ENCODE data around the gene CST9L. TPM values are rescaled to one million over a fixed set of nuclear protein-coding genes. Genes with fewer than 3 reads are reported as not detected.
A peak's percentile ranks its signal among the peaks of the same experiment; 100 is the strongest.

Gene CST9L
- polyA plus RNA-seq, 2 of the 4 experiments (the other 2 are of a cell fraction) = not detected

DNA sequence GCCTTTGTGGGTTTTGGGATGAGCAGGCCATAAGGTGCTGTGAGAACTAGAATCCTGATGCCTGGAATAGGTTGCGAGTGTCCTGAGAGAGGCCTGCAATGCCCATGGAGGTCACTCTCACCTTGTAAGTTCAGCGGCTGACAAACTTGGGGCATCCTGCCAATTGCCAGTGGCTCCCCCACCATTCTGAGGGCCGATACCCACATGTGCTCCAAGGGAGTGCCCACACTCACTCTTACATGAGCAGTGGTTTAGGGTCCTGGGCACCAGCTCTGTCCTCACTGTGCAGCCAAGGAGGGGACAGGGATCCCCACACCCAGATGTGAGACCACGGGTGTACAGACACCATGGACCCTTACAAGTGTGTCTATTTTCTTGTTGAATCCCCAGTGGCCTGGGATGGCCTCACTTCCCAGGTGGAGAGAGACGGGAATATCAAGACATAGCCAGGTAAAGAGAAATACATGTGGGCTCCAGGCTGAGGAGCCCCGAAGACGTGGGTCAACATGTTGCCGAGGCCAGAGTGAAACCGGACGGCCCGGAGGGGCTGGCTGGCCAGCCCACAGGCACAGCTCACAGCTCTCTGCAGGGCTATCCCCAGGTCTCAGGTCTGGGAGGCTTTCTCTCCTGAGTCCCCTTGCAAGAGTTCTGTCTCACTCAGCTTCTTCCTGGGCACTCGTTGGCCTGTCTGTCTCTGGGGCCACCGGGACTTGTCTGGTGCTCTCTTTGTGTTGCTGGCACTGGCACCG is 39.4 kb upstream of the CST9L start:
- FAIRE-seq = no peak
- CTCF ChIA-PET = interaction anchor here (0.7 to 9.4 kb wide), 25 partner anchors 9 to 258 kb away, joined by 3 to 176 read pairs (median 3); partner anchors contain the start of genes CSTL1 and NAPB
- DNase-seq (ENCODE audit: low read depth in 1 of 2, low spot score in 1 of 2) = no peak
- H3K4me1 ChIP-seq = no peaks in the 10 kb centered on the region; the same call in 2 of the 3 replicates
- TF ChIP-seq TFCP2L1 (CRISPR knock-in tag; IDR thresholded peaks at IDR 0.05) = no peak
- TF ChIP-seq EHF (CRISPR knock-in tag; IDR thresholded peaks at IDR 0.05) = no peak
- TF ChIP-seq KDM1A (IDR thresholded peaks at IDR 0.05; ENCODE audit: low read depth) = no peak
- no peak for TF ChIP-seq NPAS2 (CRISPR knock-in tag; IDR thresholded peaks at IDR 0.05; ENCODE audit: borderline replicate concordance)
- TF ChIP-seq HOXB13 (CRISPR knock-in tag; IDR thresholded peaks at IDR 0.05; ENCODE audit: low read depth) = no peak
- no peaks in the 10 kb centered on the region for H3K9me3 ChIP-seq
- H3K27ac ChIP-seq = no peak overlapping the region
- H3K4me2 ChIP-seq = no peak overlapping the region
- no peak for ATAC-seq
- POLR2A ChIA-PET = no interaction called here
- WGBS (ENCODE audit: missing lambda C conversion rate) = 70% methylated on average over 14 of the region's 14 CpGs
- H3K4me3 ChIP-seq = no peak overlapping the region

DNA sequence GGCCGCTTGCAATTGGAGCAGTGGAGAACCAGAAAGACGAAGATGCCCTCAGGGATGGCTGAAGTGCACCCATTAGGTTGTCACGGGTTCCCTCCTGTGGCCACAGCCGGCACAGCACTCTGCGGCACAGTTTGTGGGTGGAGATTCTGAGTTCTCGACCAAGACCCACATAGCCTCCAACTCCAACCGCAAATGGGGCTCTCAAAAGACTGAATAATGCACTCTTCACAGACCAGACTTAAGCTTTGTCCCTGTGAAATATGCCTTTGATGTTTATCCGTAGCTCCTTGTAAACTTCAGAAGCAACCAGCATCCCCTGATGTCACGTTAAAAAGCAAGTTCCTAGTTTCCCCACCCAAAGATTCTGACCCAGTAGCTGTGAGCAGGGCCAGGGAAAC is 38.4 kb upstream of the CST9L start:
- Histone ChIP-seq H3K9me3 (no peaks in the 10 kb centered on the region), H3K4me1 (no peaks in the 10 kb centered on the region; the same call in 2 of the 3 replicates), H3K4me2 (peak overlapping the region; percentile 41; the same call in 2 of the 3 replicates), H3K4me3 (no peak overlapping the region), H3K27ac (no peak overlapping the region)
- TF ChIP-seq SMC3 (IDR thresholded peaks at IDR 0.05) (peak; percentile 94), CTCF (IDR thresholded peaks at IDR 0.05) (peak; percentile 84), ZSCAN20 (CRISPR knock-in tag; IDR thresholded peaks at IDR 0.05) (no peak), RAD21 (conservative IDR thresholded peaks at IDR 0.05 in 1 of 2, IDR thresholded peaks at IDR 0.05 in 1 of 2) (peak; percentile 87 to 92)
- 11% methylated on average over 9 of the region's 9 CpGs for WGBS (ENCODE audit: missing lambda C conversion rate)
- ChIA-PET CTCF (interaction anchor here (0.6 to 9.4 kb wide), 29 partner anchors 11 to 553 kb away, joined by 3 to 176 read pairs (median 3); partner anchors contain the start of genes CSTL1 and NAPB), POLR2A (no interaction called here)
- FAIRE-seq = peak; percentile 72
- peak; percentile 74 to 91 for DNase-seq (ENCODE audit: low read depth in 1 of 2, low spot score in 1 of 2)
- ATAC-seq = peak; percentile 86 to 97

- no peak for TF ChIP-seq JUN (IDR thresholded peaks at IDR 0.05)
- TF ChIP-seq POLR2A (IDR thresholded peaks at IDR 0.05; ENCODE audit: low read length) = no peak
- TF ChIP-seq TP53 (CRISPR knock-in tag; IDR thresholded peaks at IDR 0.05) = no peak
- no peak for TF ChIP-seq CHD2 (IDR thresholded peaks at IDR 0.05; ENCODE audit: low read length, partially characterized antibody)
- no peak for TF ChIP-seq FOSB (CRISPR knock-in tag; IDR thresholded peaks at IDR 0.05)
- no peak for TF ChIP-seq BHLHE40 (IDR thresholded peaks at IDR 0.05; ENCODE audit: low read depth, low read length)
- TF ChIP-seq NPAS2 (CRISPR knock-in tag; IDR thresholded peaks at IDR 0.05; ENCODE audit: borderline replicate concordance) = no peak
- TF ChIP-seq, protein P1, sequence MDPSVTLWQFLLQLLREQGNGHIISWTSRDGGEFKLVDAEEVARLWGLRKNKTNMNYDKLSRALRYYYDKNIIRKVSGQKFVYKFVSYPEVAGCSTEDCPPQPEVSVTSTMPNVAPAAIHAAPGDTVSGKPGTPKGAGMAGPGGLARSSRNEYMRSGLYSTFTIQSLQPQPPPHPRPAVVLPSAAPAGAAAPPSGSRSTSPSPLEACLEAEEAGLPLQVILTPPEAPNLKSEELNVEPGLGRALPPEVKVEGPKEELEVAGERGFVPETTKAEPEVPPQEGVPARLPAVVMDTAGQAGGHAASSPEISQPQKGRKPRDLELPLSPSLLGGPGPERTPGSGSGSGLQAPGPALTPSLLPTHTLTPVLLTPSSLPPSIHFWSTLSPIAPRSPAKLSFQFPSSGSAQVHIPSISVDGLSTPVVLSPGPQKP (IDR thresholded peaks at IDR 0.05; ENCODE audit: low read depth, low read length) = no peak
- no peak for TF ChIP-seq TFCP2L1 (CRISPR knock-in tag; IDR thresholded peaks at IDR 0.05)
- TF ChIP-seq RFX5 (IDR thresholded peaks at IDR 0.05) = no peak
- TF ChIP-seq SREBF2 (IDR thresholded peaks at IDR 0.05) = no peak
- no peak for TF ChIP-seq HOXB13 (CRISPR knock-in tag; IDR thresholded peaks at IDR 0.05; ENCODE audit: low read depth)
- TF ChIP-seq ZNF302 (CRISPR knock-in tag; IDR thresholded peaks at IDR 0.05) = no peak
- FAIRE-seq (no peak), DNase-seq (ENCODE audit: low read depth in 1 of 2, low spot score in 1 of 2) (no peak), ATAC-seq (peak in 1 of 2 experiments; percentile 14; a peak in 3 of 6 replicates)
- Histone ChIP-seq H3K4me2 (peak within 1 kb of the TSS; percentile 41; the same call in 2 of the 3 replicates), H3K27ac (no peak within 1 kb of the TSS), H3K9me3 (no peaks in the 10 kb centered on the region), H3K4me3 (no peak within 1 kb of the TSS), H3K4me1 (no peaks in the 10 kb centered on the region; the same call in 2 of the 3 replicates)
- ChIA-PET CTCF (interaction anchor here (0.6 to 9.4 kb wide), 19 partner anchors 15 to 552 kb away, joined by 3 to 176 read pairs (median 4); partner anchors contain the start of gene CSTL1), POLR2A (no interaction called here)
- WGBS (ENCODE audit: missing lambda C conversion rate) = 27% methylated on average over 14 of the region's 16 CpGs
Measured at GRCh38 chr20:23605867-23606651, 37.8 kb upstream of the CST9L start, which contains the start of gene CST9. Gene CST9, minus strand, starts transcription at chr20:23605917. Its CDS starts 53 bp downstream, at chr20:23605864.

All from A549 (cell line).